Measurements from ENCODE around the gene DLX1.

GRCh38 chr2:172065111-172065510 is 20.2 kb upstream of the DLX1 start:
- TF ChIP-seq, protein P1, sequence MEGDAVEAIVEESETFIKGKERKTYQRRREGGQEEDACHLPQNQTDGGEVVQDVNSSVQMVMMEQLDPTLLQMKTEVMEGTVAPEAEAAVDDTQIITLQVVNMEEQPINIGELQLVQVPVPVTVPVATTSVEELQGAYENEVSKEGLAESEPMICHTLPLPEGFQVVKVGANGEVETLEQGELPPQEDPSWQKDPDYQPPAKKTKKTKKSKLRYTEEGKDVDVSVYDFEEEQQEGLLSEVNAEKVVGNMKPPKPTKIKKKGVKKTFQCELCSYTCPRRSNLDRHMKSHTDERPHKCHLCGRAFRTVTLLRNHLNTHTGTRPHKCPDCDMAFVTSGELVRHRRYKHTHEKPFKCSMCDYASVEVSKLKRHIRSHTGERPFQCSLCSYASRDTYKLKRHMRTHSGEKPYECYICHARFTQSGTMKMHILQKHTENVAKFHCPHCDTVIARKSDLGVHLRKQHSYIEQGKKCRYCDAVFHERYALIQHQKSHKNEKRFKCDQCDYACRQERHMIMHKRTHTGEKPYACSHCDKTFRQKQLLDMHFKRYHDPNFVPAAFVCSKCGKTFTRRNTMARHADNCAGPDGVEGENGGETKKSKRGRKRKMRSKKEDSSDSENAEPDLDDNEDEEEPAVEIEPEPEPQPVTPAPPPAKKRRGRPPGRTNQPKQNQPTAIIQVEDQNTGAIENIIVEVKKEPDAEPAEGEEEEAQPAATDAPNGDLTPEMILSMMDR (IDR thresholded peaks at IDR 0.05): no peak
- no peak for TF ChIP-seq POLR2AphosphoS5 (IDR thresholded peaks at IDR 0.05)
- TF ChIP-seq POLR2A (IDR thresholded peaks at IDR 0.05): no peak

Data from breast epithelium (tissue), 3 donors.